NCI-H187 (cell line): Measurements from ENCODE around the gene CDH1.
A peak's percentile ranks its signal among the peaks of the same experiment; 100 is the strongest.
"Not testable (repeated sequence)": the region's sequence is repeated elsewhere in the genome, so short reads cannot be mapped to it uniquely, and the experiment has no call there.

Experiments
- DNase-seq, 2 experiments: peaks; one replicate each; lab custom pipeline; 2025; lab: John Stamatoyannopoulos, UW

CDH1 gene

GRCh38 chr16:68737046-68737729 lies at the start of gene CDH1:
TSS of gene CDH1 (plus strand) at chr16:68737292. CDS start at chr16:68737416, 124 bp downstream.
- peak; percentile 71 to 75 for DNase-seq

DNA sequence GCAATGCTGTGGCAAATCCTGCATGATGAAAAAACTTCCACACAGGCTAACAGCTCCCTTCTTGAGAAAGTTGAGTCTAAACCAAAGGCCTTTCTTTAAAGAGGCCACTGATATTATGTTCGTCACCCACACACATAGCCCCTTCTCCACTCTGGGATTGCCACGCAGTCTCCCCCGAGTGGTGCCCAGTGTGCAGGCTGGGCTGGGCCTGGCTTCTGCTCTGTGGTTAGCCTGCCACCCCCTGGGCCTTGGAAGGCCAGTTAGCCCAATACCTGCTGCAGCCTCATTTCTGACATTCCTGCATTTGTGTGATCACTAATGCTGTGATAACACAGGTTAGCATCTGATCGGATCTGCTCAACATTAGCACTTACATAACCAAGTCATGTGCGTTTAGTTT lies 47.2 kb upstream of the CDH1 start:
- no peak for DNase-seq

DNA sequence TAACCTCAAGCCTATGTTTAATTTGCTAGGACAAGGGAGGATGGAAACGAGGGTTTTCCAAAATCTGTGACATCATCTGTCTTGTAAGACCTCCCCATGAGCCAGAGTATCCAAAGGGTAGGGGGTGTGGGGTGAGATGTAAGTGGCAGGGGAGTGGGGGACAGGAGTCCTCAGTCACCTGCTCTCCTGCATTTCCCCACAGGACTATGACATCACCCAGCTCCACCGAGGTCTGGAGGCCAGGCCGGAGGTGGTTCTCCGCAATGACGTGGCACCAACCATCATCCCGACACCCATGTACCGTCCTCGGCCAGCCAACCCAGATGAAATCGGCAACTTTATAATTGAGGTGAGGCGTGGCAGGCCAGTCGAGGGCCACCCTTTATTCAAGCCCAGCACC lies 41.5 kb upstream of the CDH1 start:
- DNase-seq: no peak

- no peak for DNase-seq
Measured at GRCh38 chr16:68696514-68696913, 40.6 kb upstream of the CDH1 start.

- DNase-seq: no peak
Measured at GRCh38 chr16:68698091-68698490, 39.0 kb upstream of the CDH1 start.

GRCh38 chr16:68700120-68700519 lies 37.0 kb upstream of the CDH1 start:
- DNase-seq: no peak

DNA sequence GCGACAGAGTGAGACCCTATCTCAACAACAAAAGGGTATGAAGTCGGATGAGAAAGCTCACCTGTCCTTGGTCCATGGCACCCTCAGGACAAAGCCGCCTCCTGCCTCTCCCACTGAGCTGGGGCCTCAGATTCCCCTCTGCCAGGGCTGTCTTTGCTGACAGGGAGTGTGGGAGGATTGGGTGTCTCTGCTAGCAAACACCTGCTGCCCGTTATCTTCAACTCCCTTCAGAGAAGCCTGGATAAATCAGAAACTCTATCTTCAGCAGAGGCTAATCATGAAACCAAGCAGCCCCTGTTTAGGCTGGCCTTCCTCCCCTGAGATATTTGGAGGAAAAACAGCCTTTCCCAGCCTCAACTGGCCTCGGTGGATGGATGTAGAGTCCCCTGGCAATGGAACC lies 36.3 kb upstream of the CDH1 start:
- DNase-seq: no peak

DNA sequence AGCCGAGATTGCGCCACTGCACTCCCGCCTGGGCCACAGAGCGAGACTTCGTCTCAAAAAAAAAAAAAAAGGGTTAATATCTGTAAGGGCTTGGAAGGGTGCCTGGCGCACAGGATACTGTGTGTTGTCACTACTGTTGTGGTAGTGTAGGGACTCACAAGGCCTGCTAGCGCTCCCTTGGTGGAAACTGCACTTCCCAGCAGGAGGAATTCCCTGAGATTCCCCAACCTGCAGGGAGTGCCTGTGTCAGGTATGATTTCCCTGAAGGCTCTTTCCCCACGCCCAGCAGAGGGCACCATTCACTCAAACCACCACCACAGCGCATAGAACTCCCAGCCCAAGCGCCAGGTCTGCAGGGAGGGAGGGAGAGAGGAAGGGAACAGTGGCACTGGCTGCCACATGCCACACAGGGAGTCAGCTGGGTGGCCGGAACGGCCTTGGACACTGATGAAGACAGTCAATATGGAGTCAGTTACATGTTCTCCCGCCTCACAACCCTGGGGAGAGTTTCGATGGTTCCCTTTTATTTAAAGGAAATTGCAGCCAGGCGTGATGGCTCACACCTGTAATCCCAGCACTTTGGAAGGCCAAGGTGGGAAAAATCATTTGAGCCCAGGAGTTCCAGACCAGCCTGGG lies 32.7 kb upstream of the CDH1 start:
- DNase-seq: peak; percentile 44 to 51

- no peak for DNase-seq
Measured at GRCh38 chr16:68707340-68708152, 29.5 kb upstream of the CDH1 start.

GRCh38 chr16:68710211-68710610 lies 26.9 kb upstream of the CDH1 start:
- no peak for DNase-seq

DNA sequence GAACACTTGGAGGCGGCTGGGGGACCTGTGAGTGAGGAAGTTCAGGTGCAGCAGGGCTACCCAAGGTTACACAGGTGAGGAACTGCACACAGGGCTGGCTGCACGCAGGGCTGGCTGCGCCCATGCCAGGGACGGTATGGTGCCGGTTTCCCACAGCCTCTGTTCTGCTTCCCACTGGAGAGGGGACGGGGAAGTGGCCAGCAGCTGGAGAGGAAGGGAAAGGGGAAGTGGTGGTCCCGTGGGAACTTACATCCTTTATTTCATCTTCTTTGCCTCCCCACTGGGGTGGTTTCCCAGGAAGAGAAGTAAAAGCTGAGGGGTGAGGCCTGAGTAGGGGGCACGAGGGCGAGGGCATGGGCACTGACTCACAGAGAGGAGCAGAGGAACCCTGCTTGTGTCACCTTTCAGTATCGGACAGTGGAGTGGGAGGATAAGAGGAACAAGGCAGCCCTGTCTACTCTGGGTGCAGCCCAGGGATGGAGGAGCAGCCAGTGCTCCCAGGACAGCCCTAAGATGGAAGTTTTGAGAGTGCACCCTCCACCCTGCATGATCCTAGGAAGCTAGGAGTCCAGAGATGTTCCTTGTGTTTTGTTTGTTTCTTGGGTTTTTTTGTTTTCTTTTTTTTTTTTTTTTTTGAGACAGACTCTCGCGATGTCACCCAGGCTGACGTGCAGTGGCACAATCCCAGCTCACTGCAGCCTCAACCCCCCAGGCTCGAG lies 25.5 kb upstream of the CDH1 start:
- no peak for DNase-seq

- no peak for DNase-seq
Measured at GRCh38 chr16:68713361-68713760, 23.7 kb upstream of the CDH1 start.

- DNase-seq: no peak
Measured at GRCh38 chr16:68715471-68715870, 21.6 kb upstream of the CDH1 start.

DNA sequence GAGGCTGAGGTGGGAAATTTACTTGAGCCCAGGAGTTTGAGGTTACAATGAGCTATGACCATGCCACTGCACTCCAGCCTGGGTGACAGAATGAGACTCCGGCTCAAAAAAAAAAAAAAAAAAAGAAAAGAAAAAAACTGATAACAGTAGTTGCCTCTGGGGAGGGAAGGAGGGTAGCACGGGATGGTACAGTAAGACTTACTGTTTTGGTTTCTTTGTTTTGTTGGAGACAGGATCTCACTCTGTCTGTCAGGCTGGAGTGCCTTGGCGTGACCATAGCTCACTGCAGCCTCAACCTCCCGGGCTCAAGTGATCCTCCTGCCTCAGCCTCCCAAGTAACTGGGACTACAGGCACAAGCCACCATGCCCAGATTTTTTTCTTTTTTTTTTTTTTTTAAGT lies 20.6 kb upstream of the CDH1 start:
- not testable (repeated sequence) for DNase-seq

- DNase-seq: no peak
Measured at GRCh38 chr16:68717684-68718083, 19.4 kb upstream of the CDH1 start.

DNA sequence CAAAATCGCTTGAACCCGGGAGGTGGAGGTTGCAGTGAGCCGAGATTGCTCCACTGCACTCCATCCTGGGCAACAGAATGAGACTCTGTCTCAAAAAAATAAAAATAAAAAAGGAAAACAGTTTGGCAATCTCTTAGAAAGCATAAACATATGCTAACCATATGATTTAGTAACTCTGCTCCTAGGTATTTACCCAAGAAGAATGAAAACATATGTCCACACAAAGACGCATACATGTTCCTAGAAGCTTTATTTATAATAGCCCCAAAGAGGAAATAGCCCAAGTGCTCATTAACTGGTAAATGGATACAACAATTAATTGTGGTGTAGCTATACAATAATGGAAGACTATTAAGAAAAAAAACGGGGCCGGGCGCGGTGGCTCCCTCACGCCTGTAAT lies 18.5 kb upstream of the CDH1 start:
- DNase-seq: no peak

GRCh38 chr16:68719993-68720489 lies 17.1 kb upstream of the CDH1 start:
- no peak for DNase-seq

DNA sequence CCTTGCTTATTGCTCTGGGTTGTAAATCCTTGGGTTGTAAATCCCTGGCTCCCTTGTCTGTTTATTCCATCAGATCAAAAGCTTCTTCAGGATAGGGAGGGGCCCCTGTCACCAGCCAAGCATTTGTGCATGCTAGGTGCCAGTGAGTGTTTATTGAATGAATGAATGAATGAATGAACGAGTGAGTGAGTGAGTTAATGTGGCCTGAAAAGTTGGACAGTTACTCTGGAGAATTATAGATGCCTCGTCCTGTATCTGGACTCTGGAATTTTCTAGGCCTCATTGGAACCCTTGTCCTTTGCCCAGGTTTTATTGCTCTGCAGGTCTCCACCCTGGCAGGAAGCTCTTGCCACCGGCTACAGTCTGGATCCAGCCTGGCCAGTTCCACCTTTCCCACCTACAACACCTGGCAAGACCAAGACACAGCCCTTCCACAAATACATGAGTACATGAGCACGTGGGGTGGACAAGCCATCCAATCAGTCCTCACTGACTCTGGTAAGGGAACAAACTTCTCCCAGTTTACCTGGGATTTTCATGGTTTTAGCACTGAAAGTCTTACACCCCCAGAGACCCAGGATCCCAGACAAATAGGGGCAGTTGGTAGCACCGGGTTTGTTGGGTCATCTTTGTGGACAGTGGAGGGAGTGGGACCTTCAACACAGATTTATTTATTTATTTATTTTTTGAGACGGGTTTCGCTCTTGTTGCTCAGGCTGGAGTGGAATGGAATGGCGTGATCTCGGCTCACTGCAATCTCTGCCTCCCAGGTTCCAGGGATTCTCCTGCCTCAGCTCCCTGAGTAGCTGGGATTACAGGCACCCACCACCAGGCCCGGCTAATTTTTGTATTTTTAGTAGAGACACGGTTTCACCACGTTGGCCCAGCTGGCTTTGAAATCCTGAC lies 14.7 kb upstream of the CDH1 start:
- no peak for DNase-seq

GRCh38 chr16:68724797-68725196 lies 12.3 kb upstream of the CDH1 start:
- no peak for DNase-seq

DNA sequence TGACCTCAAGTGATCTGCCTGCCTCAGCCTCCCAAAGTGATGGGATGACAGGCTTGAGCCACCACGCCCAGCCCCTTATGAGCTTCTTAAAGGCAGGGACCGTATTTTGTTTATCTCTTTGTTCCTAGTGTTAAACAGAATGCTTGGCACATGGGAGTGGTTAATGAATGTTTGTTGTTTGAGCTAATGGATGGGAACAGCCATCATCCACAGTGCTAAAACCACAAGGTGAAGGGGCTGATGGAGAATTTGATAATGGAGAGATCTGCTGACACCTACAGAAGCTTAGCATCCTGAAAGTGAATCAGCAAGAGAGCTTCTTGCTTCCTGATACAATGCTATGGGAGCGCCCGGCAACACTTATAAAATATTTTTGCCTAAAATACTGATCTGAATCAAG lies 8.6 kb upstream of the CDH1 start:
- no peak for DNase-seq

DNA sequence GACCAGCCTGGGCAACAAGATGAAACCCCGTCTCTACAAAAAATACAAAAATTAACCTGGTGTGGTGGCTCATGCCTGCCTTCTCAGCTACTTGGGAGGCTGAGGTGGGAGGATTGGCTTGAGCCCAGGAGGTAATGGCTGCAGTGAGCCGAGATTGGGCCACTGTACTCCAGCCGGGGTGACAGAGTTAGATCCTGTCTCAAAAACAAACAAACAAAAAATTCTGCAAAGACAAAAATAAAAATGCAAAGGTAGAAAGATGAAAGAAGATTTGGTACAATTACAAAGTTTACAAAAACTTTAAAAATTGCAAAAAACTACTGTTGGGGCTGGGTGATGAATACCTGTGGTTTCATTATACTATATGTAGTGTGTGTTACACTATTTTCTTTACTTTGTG lies 5.5 kb upstream of the CDH1 start:
- no peak for DNase-seq
